MM.1S (cell line): ENCODE data around the gene SMLR1.

Source experiments
- CTCF ChIP-seq: fragments of 300-600 bp; sonication (generic); IDR thresholded peaks from 2 replicates; pipeline ENCODE4 v1.5.1; 2016; ENCODE audit warnings: antibody characterized with exemption, low read length, mixed read lengths
- EZH2phosphoT487 ChIP-seq: fragments of 300-600 bp; sonication (generic); IDR thresholded peaks from 2 replicates; pipeline ENCODE4 v1.6.1; 2018; ENCODE audit warnings: antibody characterized with exemption, low read length

- no peak for TF ChIP-seq CTCF
- TF ChIP-seq EZH2phosphoT487, result no peak
These were observed 35.2 kb downstream of the SMLR1 start for GRCh38 chr6:130862370-130862769.
